Epithelial cell of proximal tubule (primary cell): ENCODE results near the gene TNFRSF1A. TPM values are rescaled to one million over a fixed set of nuclear protein-coding genes. Genes with fewer than 3 reads are reported as not detected.
A peak's percentile ranks its signal among the peaks of the same experiment; 100 is the strongest.

Experiments
- DNase-seq: peaks from one replicate; pipeline ENCODE4 v3.0.0-alpha.2; 2011; ENCODE audit warnings: low read depth
- H3K4me3 ChIP-seq: 2 replicates; pipeline ENCODE4 v1.5.1; 2011; ENCODE audit warnings: low read depth, mild to moderate bottlenecking, low read length
- CTCF ChIP-seq: conservative IDR thresholded peaks from 2 replicates; pipeline ENCODE4 v1.5.1; 2012; ENCODE audit warnings: low read depth, mild to moderate bottlenecking, low read length
- total RNA-seq: library from RNA; depleted of rRNA; stranded (reverse); fragments of >200 nt; gene quantifications from 2 replicates; pipeline ENCODE4 v1.2.3, GENCODE V29; 2015

The TNFRSF1A gene
- total RNA-seq, 1 donor from 2014 or later: 163 TPM

- DNase-seq: no peak
- no peak for TF ChIP-seq CTCF
- no peak overlapping the region for H3K4me3 ChIP-seq
These were observed 60.6 kb downstream of the TNFRSF1A start for GRCh38 chr12:6281081-6281809.

GRCh38 chr12:6280672-6281071, 61.2 kb downstream of the TNFRSF1A start:
- H3K4me3 ChIP-seq: no peak overlapping the region
- TF ChIP-seq CTCF: no peak
- no peak for DNase-seq

- no peak for TF ChIP-seq CTCF
- H3K4me3 ChIP-seq: no peak overlapping the region
These were observed 61.8 kb downstream of the TNFRSF1A start for GRCh38 chr12:6280053-6280469.

GRCh38 chr12:6279631-6280030, 62.2 kb downstream of the TNFRSF1A start:
- H3K4me3 ChIP-seq: no peak overlapping the region
- no peak for TF ChIP-seq CTCF
- DNase-seq: no peak

More at GRCh38 chr12:6280053-6280469, 61.8 kb downstream of the TNFRSF1A start:
- peak; percentile 88 for DNase-seq

- TF ChIP-seq CTCF: no peak
- no peak for DNase-seq
- H3K4me3 ChIP-seq: no peak overlapping the region
These were observed 62.6 kb downstream of the TNFRSF1A start for GRCh38 chr12:6279256-6279628.

Other genes starting within 250 kb of the TNFRSF1A start
- gene VWF, start 217.4 kb downstream of the TNFRSF1A start, total RNA-seq: 0.06 and 0.07 TPM in 2 replicates
- 284 and 346 TPM in 2 replicates for gene CD9, start 141.7 kb downstream of the TNFRSF1A start, total RNA-seq
- gene PLEKHG6, start 31.4 kb downstream of the TNFRSF1A start, total RNA-seq: 3.5 and 9.6 TPM in 2 replicates
- 15.6 and 52.2 TPM in 2 replicates for gene SCNN1A, start 33.5 kb upstream of the TNFRSF1A start, total RNA-seq
- 108 and 152 TPM in 2 replicates for gene LTBR, start 42.1 kb upstream of the TNFRSF1A start, total RNA-seq
- gene CD27, start 102.9 kb upstream of the TNFRSF1A start, total RNA-seq: not detected in 2 replicates
- gene TAPBPL, start 110.0 kb upstream of the TNFRSF1A start, total RNA-seq: 6.5 and 17.0 TPM in 2 replicates
- gene VAMP1, start 128.6 kb upstream of the TNFRSF1A start, total RNA-seq: 2.0 and 2.6 TPM in 2 replicates
- gene MRPL51, start 151.2 kb upstream of the TNFRSF1A start, total RNA-seq: 132 and 156 TPM in 2 replicates
- 74.8 and 109 TPM in 2 replicates for gene NCAPD2, start 152.0 kb upstream of the TNFRSF1A start, total RNA-seq
- 6,260 and 7,673 TPM in 2 replicates for gene GAPDH, start 192.4 kb upstream of the TNFRSF1A start, total RNA-seq
- gene IFFO1, start 214.0 kb upstream of the TNFRSF1A start, total RNA-seq: 7.5 and 11.3 TPM in 2 replicates
- 43.2 and 66.0 TPM in 2 replicates for gene NOP2, start 226.2 kb upstream of the TNFRSF1A start, total RNA-seq